Endothelial cell of umbilical vein (primary cell): ENCODE data around the gene SELL. TPM values are rescaled to one million over a fixed set of nuclear protein-coding genes. Genes with fewer than 3 reads are reported as not detected.

Source experiments
- BruUV-seq: library from RNA; stranded (reverse); fragments of 400-500 nt; replicated peaks from 2 replicates; lab custom pipeline; 2021; lab: Mats Ljungman, UMichigan
- CTCF ChIA-PET: fragments of 300-600, 350-600 bp; sonication (Branson Sonifier 250); formaldehyde crosslinking; loops from one replicate; lab custom pipeline; 2021; ENCODE audit warnings: antibody characterized with exemption, inconsistent platforms; lab: Charles Lee
- POLR2A ChIA-PET: fragments of 300-600, 350-600 bp; sonication (Branson Sonifier 250); formaldehyde crosslinking; loops from one replicate; lab custom pipeline; 2021; ENCODE audit warnings: antibody characterized with exemption, inconsistent platforms; lab: Charles Lee
- DNase-seq: peaks from one replicate; pipeline ENCODE4 v3.0.0-alpha.2; 2011; ENCODE audit warnings: low read depth, low spot score
- FAIRE-seq: peaks from 2 replicates; lab custom pipeline; 2011; peaks lifted over from hg19 to GRCh38; lab: Jason Lieb, UNC
- H2AFZ ChIP-seq: 2 replicates; pipeline ENCODE4 v1.6.0; 2012; ENCODE audit warnings: low read depth, low read length, control low read depth, inconsistent platforms
- H3K27ac ChIP-seq: 2 replicates; pipeline ENCODE4 v1.5.1; 2011; ENCODE audit warnings: low read depth, mild to moderate bottlenecking, control low read depth, low read length, moderate library complexity; ENCODE audit not compliant: insufficient read depth
- H3K27me3 ChIP-seq, 2 experiments: 2 replicates each; pipeline versions ENCODE4 v1.6.0 to v1.6.1; 2011; ENCODE audit warnings: low read length in 2 of 2, mixed read lengths in 1 of 2; ENCODE audit not compliant: control insufficient read depth in 2 of 2, insufficient read depth in 2 of 2
- H3K36me3 ChIP-seq, 2 experiments: 2 replicates in 1 of 2; 3 replicates in 1 of 2; pipeline ENCODE4 v1.5.1; 2011; ENCODE audit warnings: low read length in 2 of 2, mild to moderate bottlenecking in 1 of 2, moderate library complexity in 1 of 2; ENCODE audit not compliant: control insufficient read depth in 2 of 2, insufficient read depth in 2 of 2; ENCODE audit errors: extremely low read depth in 1 of 2
- H3K4me1 ChIP-seq: 3 replicates; pipeline ENCODE4 v1.5.1; 2011; ENCODE audit warnings: mild to moderate bottlenecking, low read length; ENCODE audit not compliant: control insufficient read depth, insufficient read depth; ENCODE audit errors: extremely low read depth
- H3K4me2 ChIP-seq: 2 replicates; pipeline ENCODE4 v1.6.1; 2011; ENCODE audit warnings: low read length, control low read depth, mixed read lengths; ENCODE audit not compliant: insufficient read depth
- H3K4me3 ChIP-seq, 3 experiments: fragments of 200-600 bp in 1 of 3; sonication (generic), shearing (Covaris generic) in 1 of 3; replicated peaks in 1 of 3; 2 replicates each; pipeline ENCODE4 v1.5.1; 2011 to 2016; ENCODE audit warnings: control low read depth in 3 of 3, low read length in 3 of 3, mild to moderate bottlenecking in 2 of 3, inconsistent platforms in 1 of 3, low read depth in 1 of 3, moderate library complexity in 1 of 3; ENCODE audit not compliant: insufficient read depth in 1 of 3
- H3K79me2 ChIP-seq: 2 replicates; pipeline ENCODE4 v1.6.0; 2012; ENCODE audit warnings: low read length, inconsistent platforms; ENCODE audit not compliant: control insufficient read depth, insufficient read depth
- H3K9ac ChIP-seq: replicated peaks from 2 replicates; pipeline ENCODE3; 2011; ENCODE audit warnings: low read length, control low read depth; ENCODE audit not compliant: insufficient read depth; ENCODE audit errors: extremely low read depth
- H3K9me1 ChIP-seq: replicated peaks from 3 replicates; pipeline ENCODE4 v1.6.0; 2011; ENCODE audit warnings: mild to moderate bottlenecking, low read length; ENCODE audit not compliant: control insufficient read depth, insufficient read depth; ENCODE audit errors: extremely low read depth
- H3K9me3 ChIP-seq: replicated peaks from 2 replicates; pipeline ENCODE4 v1.5.1; 2012; ENCODE audit warnings: low read length, inconsistent platforms; ENCODE audit not compliant: control insufficient read depth, insufficient read depth
- H4K20me1 ChIP-seq: replicated peaks from 2 replicates; pipeline ENCODE3; 2011; ENCODE audit warnings: mild to moderate bottlenecking, low read length; ENCODE audit not compliant: control insufficient read depth, insufficient read depth; ENCODE audit errors: extremely low read depth
- EZH2 ChIP-seq: IDR thresholded peaks from 2 replicates; pipeline ENCODE4 v1.6.1; 2012; ENCODE audit warnings: borderline replicate concordance, low read depth, mild to moderate bottlenecking, moderate library complexity, low read length, inconsistent platforms; ENCODE audit not compliant: severe bottlenecking
- FOS ChIP-seq: IDR thresholded peaks from 2 replicates; pipeline ENCODE4 v1.6.1; 2011; ENCODE audit warnings: mild to moderate bottlenecking, low read length, moderate library complexity, borderline replicate concordance; ENCODE audit not compliant: insufficient read depth
- POLR2A ChIP-seq: IDR thresholded peaks from 2 replicates; pipeline ENCODE4 v1.6.1; 2012; ENCODE audit warnings: low read depth, mild to moderate bottlenecking, control low read depth, low read length
- POLR2AphosphoS5 ChIP-seq: IDR thresholded peaks from 2 replicates; pipeline ENCODE4 v1.6.1; 2012; ENCODE audit warnings: low read depth, mild to moderate bottlenecking, control low read depth, low read length, moderate library complexity; ENCODE audit not compliant: insufficient read depth
- dilution Hi-C: fragments of 300-500 bp; cut with MboI; formaldehyde crosslinking; loops from one replicate; pipeline ENCODE4 v1.15.0; 2019; ENCODE audit warnings: low sequenced_read_pairs; ENCODE audit not compliant: extremely low pct_ligation_motif_present
- intact Hi-C: fragments of 100-400 bp; cut with micrococcal nuclease; formaldehyde crosslinking; loops from one replicate; pipeline ENCODE4 v1.10.0; 2022
- polyA plus RNA-seq, 4 experiments: library from polyadenylated mRNA; depleted of rRNA in 3 of 4; stranded (reverse) in 3 of 4; unstranded in 1 of 4; fragments of >200 nt; gene quantifications; 2 replicates each; pipeline versions ENCODE4 v1.2.1 to v1.2.3, GENCODE V29; 2011 to 2012; ENCODE audit warnings: missing spikeins in 1 of 4
- total RNA-seq: library from RNA; stranded (reverse); gene quantifications from 2 replicates; pipeline ENCODE4 v1.2.3, GENCODE V29; 2021
- TF ChIP-seq, protein P1 (sequence below), 2 donors: IDR thresholded peaks; 1 replicate in 1 of 2; 2 replicates in 1 of 2; pipeline ENCODE4 v1.5.1; 2011; ENCODE audit warnings: low read length in 2 of 2, mild to moderate bottlenecking in 2 of 2, moderate library complexity in 2 of 2, control low read depth in 1 of 2, inconsistent platforms in 1 of 2, low read depth in 1 of 2; ENCODE audit not compliant: insufficient read depth in 1 of 2; ENCODE audit errors: extremely low read depth in 1 of 2
- TF ChIP-seq, protein P2 (sequence below): IDR thresholded peaks from 2 replicates; pipeline ENCODE4 v1.6.1; 2011; ENCODE audit not compliant: insufficient read depth, insufficient read length

Gene SELL
- total and polyA plus RNA-seq, 2 donors (not counting 3 experiments of a cell fraction or from before 2014, with no cell fraction given): 0.68 to 1.8 TPM

DNA sequence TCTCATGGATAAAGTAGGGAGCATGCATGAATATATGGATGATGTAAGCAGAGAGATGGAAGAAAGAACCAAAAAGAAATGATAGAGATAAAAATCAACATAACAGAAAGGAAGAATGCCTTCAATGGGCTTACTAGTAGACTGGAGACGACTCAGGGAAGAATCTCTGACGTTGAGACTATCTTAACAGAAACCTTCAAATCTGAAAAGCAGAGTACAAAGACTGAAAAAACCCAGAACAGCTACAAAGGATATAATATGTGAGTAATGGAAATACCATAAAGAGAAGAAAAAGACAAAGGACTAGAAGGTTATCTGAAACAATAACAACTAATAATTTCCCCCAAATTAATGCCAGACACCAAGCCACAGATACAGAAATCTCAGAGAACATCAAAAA lies 63.2 kb downstream of the SELL start:
- Histone ChIP-seq H3K9me3 (no peaks in the 10 kb centered on the region), H3K4me1 (no peaks in the 10 kb centered on the region), H3K4me2 (no peak overlapping the region), H3K36me3 (no peaks in the 10 kb centered on the region), H3K4me3 (no peak overlapping the region), H3K79me2 (no peaks in the 10 kb centered on the region), H3K27ac (no peak overlapping the region), H2AFZ (no peak overlapping the region), H3K27me3 (no peaks in the 10 kb centered on the region), H3K9ac (no peak overlapping the region), H3K9me1 (no peaks in the 10 kb centered on the region), H4K20me1 (no peaks in the 10 kb centered on the region)
- no TSS peak for BruUV-seq
- CTCF ChIA-PET: no interaction called here
- DNase-seq (no peak), FAIRE-seq (no peak)
- intact Hi-C loops (no loop called here), dilution Hi-C loops (no loop called here)
- POLR2A ChIA-PET: no interaction called here
- TF ChIP-seq, protein P1, sequence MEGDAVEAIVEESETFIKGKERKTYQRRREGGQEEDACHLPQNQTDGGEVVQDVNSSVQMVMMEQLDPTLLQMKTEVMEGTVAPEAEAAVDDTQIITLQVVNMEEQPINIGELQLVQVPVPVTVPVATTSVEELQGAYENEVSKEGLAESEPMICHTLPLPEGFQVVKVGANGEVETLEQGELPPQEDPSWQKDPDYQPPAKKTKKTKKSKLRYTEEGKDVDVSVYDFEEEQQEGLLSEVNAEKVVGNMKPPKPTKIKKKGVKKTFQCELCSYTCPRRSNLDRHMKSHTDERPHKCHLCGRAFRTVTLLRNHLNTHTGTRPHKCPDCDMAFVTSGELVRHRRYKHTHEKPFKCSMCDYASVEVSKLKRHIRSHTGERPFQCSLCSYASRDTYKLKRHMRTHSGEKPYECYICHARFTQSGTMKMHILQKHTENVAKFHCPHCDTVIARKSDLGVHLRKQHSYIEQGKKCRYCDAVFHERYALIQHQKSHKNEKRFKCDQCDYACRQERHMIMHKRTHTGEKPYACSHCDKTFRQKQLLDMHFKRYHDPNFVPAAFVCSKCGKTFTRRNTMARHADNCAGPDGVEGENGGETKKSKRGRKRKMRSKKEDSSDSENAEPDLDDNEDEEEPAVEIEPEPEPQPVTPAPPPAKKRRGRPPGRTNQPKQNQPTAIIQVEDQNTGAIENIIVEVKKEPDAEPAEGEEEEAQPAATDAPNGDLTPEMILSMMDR (IDR thresholded peaks at IDR 0.05; ENCODE audit: extremely low read depth in 1 of 2, insufficient read depth in 1 of 2, low read depth in 1 of 2, low read length in 2 of 2): no peak
- TF ChIP-seq POLR2AphosphoS5: no peak
- TF ChIP-seq FOS: no peak
- no peak for TF ChIP-seq EZH2
- no peak for TF ChIP-seq POLR2A

DNA sequence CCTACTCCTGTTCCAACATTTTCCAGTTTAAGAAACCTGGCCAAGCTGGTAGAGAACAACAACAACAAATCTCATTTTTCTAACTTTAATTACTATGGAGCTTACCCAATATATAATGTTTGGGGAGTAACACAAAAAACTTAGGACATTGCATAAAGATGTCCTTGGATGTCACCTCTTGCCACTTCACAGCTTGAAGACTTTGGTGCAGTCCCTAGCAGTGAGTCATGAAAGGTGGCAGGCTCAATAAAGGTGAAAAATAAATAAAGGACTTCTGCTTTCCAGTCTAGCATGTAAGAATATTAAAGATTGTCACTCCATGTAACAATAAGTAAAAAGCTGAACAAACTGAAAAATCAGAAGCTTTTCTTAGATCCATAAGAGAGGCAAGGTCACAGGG lies 63.9 kb downstream of the SELL start:
- no peaks in the 10 kb centered on the region for H3K36me3 ChIP-seq
- ChIA-PET CTCF (no interaction called here), POLR2A (no interaction called here)
- no peaks in the 10 kb centered on the region for H3K9me1 ChIP-seq
- no peaks in the 10 kb centered on the region for H3K4me1 ChIP-seq
- no peak overlapping the region for H3K4me3 ChIP-seq
- no peak overlapping the region for H3K27ac ChIP-seq
- TF ChIP-seq, protein P2, sequence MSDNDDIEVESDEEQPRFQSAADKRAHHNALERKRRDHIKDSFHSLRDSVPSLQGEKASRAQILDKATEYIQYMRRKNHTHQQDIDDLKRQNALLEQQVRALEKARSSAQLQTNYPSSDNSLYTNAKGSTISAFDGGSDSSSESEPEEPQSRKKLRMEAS: no peak
- TF ChIP-seq POLR2A: no peak
- H3K79me2 ChIP-seq: no peaks in the 10 kb centered on the region
- DNase-seq: no peak
- H3K4me2 ChIP-seq: no peak overlapping the region
- no peaks in the 10 kb centered on the region for H3K9me3 ChIP-seq
- dilution Hi-C loops: no loop called here
- no peaks in the 10 kb centered on the region for H4K20me1 ChIP-seq
- no peak for FAIRE-seq
- H3K9ac ChIP-seq: no peak overlapping the region
- intact Hi-C loops: no loop called here
- H3K27me3 ChIP-seq: no peaks in the 10 kb centered on the region
- BruUV-seq: no TSS peak
- no peak overlapping the region for H2AFZ ChIP-seq
